ENCODE data around the gene RTN4. TPM values are rescaled to one million over a fixed set of nuclear protein-coding genes. Genes with fewer than 3 reads are reported as not detected.

Gene RTN4
- 560 to 819 TPM (median 766 TPM) in 3 replicates for total RNA-seq
- long read RNA-seq, transcript RTN4-204 (8 exons, 2,390 nt): minor isoform, 25 of 1,151 reads
- long read RNA-seq, transcript RTN4-201 (7 exons, 2,333 nt): major isoform, 1,070 of 1,151 reads
- long read RNA-seq, partial matches to known transcripts: 18 of 1,151 reads
- long read RNA-seq, other reads (novel, unspliced or antisense): 36 of 1,151 reads

- peak; percentile 17 for TF ChIP-seq CTCF (IDR thresholded peaks at IDR 0.05)
- Mint-ChIP-seq H3K4me1 (ENCODE audit: low read depth) (peaks cover 46% of the 10 kb centered on the region), H3K9me3 (ENCODE audit: low read depth) (no peaks in the 10 kb centered on the region), H3K27me3 (ENCODE audit: low read depth) (no peaks in the 10 kb centered on the region), H3K4me3 (ENCODE audit: unreplicated experiment) (peak within 1 kb of the TSS; percentile 100), H3K27ac (ENCODE audit: unreplicated experiment) (peak within 1 kb of the TSS; percentile 100), H3K36me3 (ENCODE audit: low read depth) (peaks cover 5% of the 10 kb centered on the region)
- peak; percentile 99 for DNase-seq (ENCODE audit: low spot score)
Observed at GRCh38 chr2:55050100-55050994, at the start of gene RTN4. Gene RTN4 (minus strand): TSS chr2:55050451. CDS start chr2:55050300, 151 bp downstream.

- no peak for DNase-seq (ENCODE audit: low spot score)
- no peak for TF ChIP-seq CTCF (IDR thresholded peaks at IDR 0.05)
- Mint-ChIP-seq H3K36me3 (ENCODE audit: low read depth) (no peaks in the 10 kb centered on the region), H3K9me3 (ENCODE audit: low read depth) (no peaks in the 10 kb centered on the region), H3K27ac (ENCODE audit: unreplicated experiment) (no peak overlapping the region), H3K27me3 (ENCODE audit: low read depth) (no peaks in the 10 kb centered on the region), H3K4me1 (ENCODE audit: low read depth) (peaks cover 25% of the 10 kb centered on the region), H3K4me3 (ENCODE audit: unreplicated experiment) (no peak overlapping the region)
Observed at GRCh38 chr2:55099493-55099877, 49.2 kb upstream of the RTN4 start.

GRCh38 chr2:55097461-55098410 lies 47.5 kb upstream of the RTN4 start:
- Mint-ChIP-seq H3K27me3 (ENCODE audit: low read depth) (no peaks in the 10 kb centered on the region), H3K27ac (ENCODE audit: unreplicated experiment) (no peak overlapping the region), H3K4me1 (ENCODE audit: low read depth) (peaks cover 30% of the 10 kb centered on the region), H3K4me3 (ENCODE audit: unreplicated experiment) (no peak overlapping the region), H3K9me3 (ENCODE audit: low read depth) (no peaks in the 10 kb centered on the region), H3K36me3 (ENCODE audit: low read depth) (no peaks in the 10 kb centered on the region)
- no peak for TF ChIP-seq CTCF (IDR thresholded peaks at IDR 0.05)
- DNase-seq (ENCODE audit: low spot score): no peak

GRCh38 chr2:55097082-55097460 lies 46.8 kb upstream of the RTN4 start:
- Mint-ChIP-seq H3K4me3 (ENCODE audit: unreplicated experiment) (no peak overlapping the region), H3K27ac (ENCODE audit: unreplicated experiment) (no peak overlapping the region), H3K36me3 (ENCODE audit: low read depth) (no peaks in the 10 kb centered on the region), H3K4me1 (ENCODE audit: low read depth) (peaks cover 24% of the 10 kb centered on the region), H3K9me3 (ENCODE audit: low read depth) (no peaks in the 10 kb centered on the region), H3K27me3 (ENCODE audit: low read depth) (no peaks in the 10 kb centered on the region)
- no peak for TF ChIP-seq CTCF (IDR thresholded peaks at IDR 0.05)
- no peak for DNase-seq (ENCODE audit: low spot score)

GRCh38 chr2:55096586-55096985 lies 46.3 kb upstream of the RTN4 start:
- no peaks in the 10 kb centered on the region for H3K27me3 Mint-ChIP-seq (ENCODE audit: low read depth)
- H3K9me3 Mint-ChIP-seq (ENCODE audit: low read depth): no peaks in the 10 kb centered on the region
- no peak for DNase-seq (ENCODE audit: low spot score)
- no peak overlapping the region for H3K4me3 Mint-ChIP-seq (ENCODE audit: unreplicated experiment)
- H3K4me1 Mint-ChIP-seq (ENCODE audit: low read depth): peaks cover 20% of the 10 kb centered on the region
- TF ChIP-seq CTCF (IDR thresholded peaks at IDR 0.05): no peak
- no peak overlapping the region for H3K27ac Mint-ChIP-seq (ENCODE audit: unreplicated experiment)
- H3K36me3 Mint-ChIP-seq (ENCODE audit: low read depth): no peaks in the 10 kb centered on the region

Measured in chondrocyte (in vitro differentiated cells).